Astrocyte of the hippocampus (primary cell): ENCODE measurements around the gene SPTLC1.
A peak's percentile ranks its signal among the peaks of the same experiment; 100 is the strongest.
"Not testable (repeated sequence)": the region's sequence is repeated elsewhere in the genome, so short reads cannot be mapped to it uniquely, and the experiment has no call there.

ENCODE experiments used
- DNase-seq: peaks from one replicate; pipeline ENCODE4 v3.0.0; 2011; ENCODE audit warnings: low read depth, low spot score

The SPTLC1 gene

GRCh38 chr9:92032891-92033290 lies 82.3 kb downstream of the SPTLC1 start:
- no peak for DNase-seq

GRCh38 chr9:92030367-92030766 lies 84.8 kb downstream of the SPTLC1 start:
- DNase-seq, result no peak

- no peak for DNase-seq
Measured at GRCh38 chr9:92029553-92029952, 85.7 kb downstream of the SPTLC1 start.

- no peak for DNase-seq
Measured at GRCh38 chr9:92026206-92027002, 88.8 kb downstream of the SPTLC1 start.

GRCh38 chr9:92021785-92022541 lies 93.2 kb downstream of the SPTLC1 start:
- peak; percentile 83 for DNase-seq

- DNase-seq, result no peak
Measured at GRCh38 chr9:92019658-92020057, 95.6 kb downstream of the SPTLC1 start.

GRCh38 chr9:92010705-92011536 lies 104.3 kb downstream of the SPTLC1 start:
- DNase-seq, result no peak

GRCh38 chr9:92010253-92010652 lies 105.0 kb downstream of the SPTLC1 start:
- DNase-seq, result not testable (repeated sequence)

GRCh38 chr9:92008041-92008440 lies 107.2 kb downstream of the SPTLC1 start:
- no peak for DNase-seq

GRCh38 chr9:92004045-92004392 lies 111.2 kb downstream of the SPTLC1 start:
- DNase-seq, result no peak

GRCh38 chr9:92003308-92004044 lies 111.7 kb downstream of the SPTLC1 start:
- no peak for DNase-seq

GRCh38 chr9:92001948-92002347 lies 113.3 kb downstream of the SPTLC1 start:
- DNase-seq, result not testable (repeated sequence)

- DNase-seq, result no peak
Measured at GRCh38 chr9:92001244-92001643, 114.0 kb downstream of the SPTLC1 start.

- no peak for DNase-seq
Measured at GRCh38 chr9:91995000-91995655, 120.1 kb downstream of the SPTLC1 start.

- no peak for DNase-seq
Measured at GRCh38 chr9:91994422-91994821, 120.8 kb downstream of the SPTLC1 start.

- no peak for DNase-seq
Measured at GRCh38 chr9:91992461-91993041, 122.7 kb downstream of the SPTLC1 start.

- no peak for DNase-seq
Measured at GRCh38 chr9:91991721-91992341, 123.4 kb downstream of the SPTLC1 start.

GRCh38 chr9:91986248-91986647 lies 129.0 kb downstream of the SPTLC1 start:
- DNase-seq, result no peak

GRCh38 chr9:91985692-91986091 lies 129.5 kb downstream of the SPTLC1 start:
- DNase-seq, result no peak
